Mucosa of stomach (tissue), 1 donor: Measurements from ENCODE around the gene LRRC1.

Experiments
- H3K27me3 ChIP-seq: one replicate; pipeline ENCODE4 v1.7.0; 2013; ENCODE audit warnings: mild to moderate bottlenecking, low read length; ENCODE audit not compliant: control insufficient read depth, insufficient read depth
- H3K36me3 ChIP-seq: one replicate; pipeline ENCODE4 v1.7.0; 2013; ENCODE audit warnings: low read length; ENCODE audit not compliant: control insufficient read depth, insufficient read depth
- H3K4me1 ChIP-seq: one replicate; pipeline ENCODE4 v1.7.0; 2013; ENCODE audit warnings: mild to moderate bottlenecking, low read length; ENCODE audit not compliant: control insufficient read depth, insufficient read depth
- H3K4me3 ChIP-seq: one replicate; pipeline ENCODE4 v1.7.0; 2013; ENCODE audit warnings: low read length
- H3K9ac ChIP-seq: one replicate; pipeline ENCODE4 v1.7.0; 2013; ENCODE audit warnings: mild to moderate bottlenecking, low read length, moderate library complexity
- H3K9me3 ChIP-seq: one replicate; pipeline ENCODE4 v1.7.0; 2013; ENCODE audit warnings: mild to moderate bottlenecking, low read length, moderate library complexity; ENCODE audit not compliant: control insufficient read depth
- donor health status: Pancreatic carcinoma.

The LRRC1 gene

DNA sequence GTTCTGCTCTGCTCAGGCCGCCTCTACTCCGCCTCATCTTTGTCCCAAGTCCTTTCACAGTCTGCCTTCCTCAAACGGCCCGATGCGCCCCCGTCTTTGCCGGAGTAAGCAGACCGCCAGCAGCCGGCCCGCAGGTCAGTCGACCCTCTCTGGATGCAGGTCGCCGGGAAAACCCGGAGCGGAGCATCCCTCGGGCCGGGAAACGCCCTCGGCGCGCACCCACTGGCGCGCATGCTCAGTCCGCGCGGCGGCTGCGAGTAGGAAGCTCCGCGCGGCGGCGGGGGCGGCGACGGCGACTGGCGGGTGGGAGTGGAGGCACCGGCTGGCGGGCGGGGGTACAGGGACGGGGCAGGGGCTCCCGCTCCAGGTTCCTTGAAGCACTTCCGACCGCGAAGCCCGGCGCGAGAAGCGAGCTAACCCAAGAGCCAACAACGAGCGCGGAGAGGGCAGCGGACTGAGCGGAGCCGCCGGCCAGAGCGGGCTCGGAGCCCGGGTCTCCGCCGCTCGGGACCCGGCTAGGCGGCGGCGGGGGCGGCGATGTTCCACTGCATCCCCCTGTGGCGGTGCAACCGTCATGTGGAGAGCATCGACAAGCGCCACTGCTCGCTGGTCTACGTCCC lies at the start of gene LRRC1:
Gene LRRC1, plus strand, starts transcription at position 286 of the 620 bp plus-strand sequence. Its CDS starts 252 bp downstream, at position 538.
- no peaks in the 10 kb centered on the region for H3K27me3 ChIP-seq
- H3K9ac ChIP-seq = peak within 1 kb of the TSS; percentile 81
- peaks cover 17% of the 10 kb centered on the region for H3K4me1 ChIP-seq
- H3K36me3 ChIP-seq = no peaks in the 10 kb centered on the region
- peak within 1 kb of the TSS; percentile 74 for H3K4me3 ChIP-seq
- no peaks in the 10 kb centered on the region for H3K9me3 ChIP-seq

DNA sequence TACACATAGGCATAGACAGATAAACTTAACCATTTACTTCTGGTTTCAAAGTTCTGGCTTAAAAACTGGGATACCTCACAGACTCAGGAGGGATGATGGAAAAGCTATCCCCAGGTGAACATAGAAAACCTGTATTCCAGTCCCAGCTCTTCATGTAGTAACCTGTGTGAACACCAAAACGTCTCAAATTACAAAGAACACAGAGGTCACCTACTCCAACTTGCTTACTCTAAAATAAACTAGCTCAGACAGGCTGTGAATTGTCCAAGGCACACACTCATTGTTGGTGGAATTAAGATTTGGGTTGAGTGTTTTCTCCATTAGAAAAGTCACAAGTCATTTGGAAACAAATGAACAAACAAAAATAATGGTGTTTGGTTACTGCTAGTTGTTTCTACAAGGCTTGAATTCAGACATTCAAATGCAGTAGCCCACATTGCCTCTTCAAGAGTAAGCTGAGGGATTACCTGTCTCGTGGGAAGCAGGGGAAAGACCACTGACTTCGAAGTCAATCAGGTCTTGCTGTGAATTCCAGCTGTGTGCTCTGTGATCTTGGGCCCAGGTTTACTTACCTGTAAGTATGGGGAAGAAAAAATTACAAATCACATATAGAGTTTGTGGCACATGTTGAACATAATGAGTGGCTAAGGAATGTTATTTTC lies 48.2 kb upstream of the LRRC1 start:
- H3K4me1 ChIP-seq = no peaks in the 10 kb centered on the region
- no peaks in the 10 kb centered on the region for H3K36me3 ChIP-seq
- H3K9me3 ChIP-seq = no peaks in the 10 kb centered on the region
- H3K4me3 ChIP-seq = no peak overlapping the region
- H3K9ac ChIP-seq = no peak overlapping the region
- H3K27me3 ChIP-seq = no peaks in the 10 kb centered on the region

DNA sequence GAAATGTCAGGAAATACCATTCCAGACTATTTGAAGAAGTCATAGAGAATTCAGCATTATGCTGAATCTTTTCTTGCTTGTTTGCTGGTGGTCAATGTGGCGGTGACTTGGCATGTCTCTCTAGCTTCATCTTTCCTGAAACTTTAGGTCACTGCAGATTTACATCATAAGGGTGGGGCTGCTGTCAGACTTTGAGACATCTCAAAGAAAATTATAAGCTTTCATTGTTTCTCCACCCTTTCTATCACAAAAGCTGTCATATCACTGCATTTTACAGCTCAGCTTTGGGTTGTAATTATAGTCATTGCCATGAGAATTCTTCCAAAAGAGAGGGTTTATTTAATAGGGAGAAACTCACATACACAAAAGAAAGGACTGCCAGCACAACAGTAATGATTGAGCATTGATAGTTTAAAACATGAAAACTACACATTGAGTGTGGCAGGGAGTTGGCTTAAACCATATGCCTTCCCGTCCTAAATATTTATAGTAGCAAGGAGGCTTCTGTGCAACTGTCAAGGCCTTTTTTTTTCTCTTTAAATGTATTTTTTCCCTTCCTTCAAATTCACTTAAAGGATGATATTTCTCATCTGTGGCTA lies 44.7 kb upstream of the LRRC1 start:
- H3K4me3 ChIP-seq = no peak overlapping the region
- H3K9ac ChIP-seq = no peak overlapping the region
- H3K9me3 ChIP-seq = no peaks in the 10 kb centered on the region
- H3K36me3 ChIP-seq = no peaks in the 10 kb centered on the region
- no peaks in the 10 kb centered on the region for H3K4me1 ChIP-seq
- no peaks in the 10 kb centered on the region for H3K27me3 ChIP-seq

DNA sequence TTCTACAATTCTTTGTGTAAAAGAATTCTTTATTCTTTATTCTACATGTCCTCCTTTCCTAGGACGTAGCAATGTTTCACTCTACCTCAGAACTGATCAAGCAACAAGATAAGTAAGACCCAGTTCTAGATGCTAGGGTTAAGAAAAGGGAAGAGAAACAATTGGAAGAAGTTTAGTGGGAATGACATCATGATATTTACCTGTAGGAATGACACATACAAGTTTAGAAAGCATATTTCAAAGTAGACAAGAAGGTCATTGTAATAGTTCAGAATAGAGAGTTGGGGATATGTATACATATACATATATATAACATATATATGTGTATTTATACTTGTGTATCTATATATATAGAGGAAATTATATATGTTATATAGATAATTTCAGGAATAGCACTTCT lies 43.4 kb upstream of the LRRC1 start:
- Histone ChIP-seq H3K4me1 (no peaks in the 10 kb centered on the region), H3K27me3 (no peaks in the 10 kb centered on the region), H3K9me3 (no peaks in the 10 kb centered on the region), H3K4me3 (no peak overlapping the region), H3K36me3 (no peaks in the 10 kb centered on the region), H3K9ac (no peak overlapping the region)

DNA sequence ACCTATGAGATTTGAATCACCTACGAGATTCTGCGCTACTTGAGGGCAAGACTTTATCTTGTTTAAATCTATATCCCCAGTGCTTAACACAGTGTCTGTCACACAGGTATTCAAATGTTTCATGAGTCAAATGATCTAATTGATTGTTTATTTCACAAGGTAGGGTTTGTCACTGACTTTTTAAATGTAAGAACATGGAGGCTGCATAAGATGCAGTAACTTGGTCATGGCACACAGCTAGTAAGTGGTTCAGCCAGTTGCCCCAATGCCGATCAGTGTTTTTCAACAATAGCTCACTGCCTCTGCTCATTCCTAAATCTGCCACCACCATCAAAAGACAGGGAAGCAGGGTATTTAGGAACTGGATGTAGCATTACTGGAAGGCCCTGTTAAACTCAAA lies 42.4 kb upstream of the LRRC1 start:
- Histone ChIP-seq H3K4me1 (no peaks in the 10 kb centered on the region), H3K36me3 (no peaks in the 10 kb centered on the region), H3K27me3 (no peaks in the 10 kb centered on the region), H3K9me3 (no peaks in the 10 kb centered on the region), H3K4me3 (no peak overlapping the region), H3K9ac (no peak overlapping the region)

DNA sequence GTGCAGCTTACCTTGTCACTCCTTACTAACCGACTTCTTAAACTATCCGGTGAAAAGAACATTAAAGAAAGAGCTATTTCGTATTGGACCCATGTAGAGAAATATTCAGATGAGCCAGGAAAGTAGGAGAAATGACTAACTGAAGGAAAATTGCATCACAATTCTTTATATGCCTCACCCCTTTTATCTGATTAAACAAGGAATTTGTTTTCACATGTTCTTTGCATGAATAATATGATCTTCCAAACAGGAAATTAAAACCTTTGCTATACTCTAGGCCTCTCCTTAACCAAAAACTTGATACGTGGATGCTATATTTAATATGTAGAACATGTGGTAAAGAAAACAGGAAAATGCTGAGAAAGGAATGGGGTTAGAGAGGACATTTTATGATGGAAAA lies 41.9 kb upstream of the LRRC1 start:
- Histone ChIP-seq H3K9ac (no peak overlapping the region), H3K4me3 (no peak overlapping the region), H3K9me3 (no peaks in the 10 kb centered on the region), H3K36me3 (no peaks in the 10 kb centered on the region), H3K4me1 (no peaks in the 10 kb centered on the region), H3K27me3 (no peaks in the 10 kb centered on the region)

DNA sequence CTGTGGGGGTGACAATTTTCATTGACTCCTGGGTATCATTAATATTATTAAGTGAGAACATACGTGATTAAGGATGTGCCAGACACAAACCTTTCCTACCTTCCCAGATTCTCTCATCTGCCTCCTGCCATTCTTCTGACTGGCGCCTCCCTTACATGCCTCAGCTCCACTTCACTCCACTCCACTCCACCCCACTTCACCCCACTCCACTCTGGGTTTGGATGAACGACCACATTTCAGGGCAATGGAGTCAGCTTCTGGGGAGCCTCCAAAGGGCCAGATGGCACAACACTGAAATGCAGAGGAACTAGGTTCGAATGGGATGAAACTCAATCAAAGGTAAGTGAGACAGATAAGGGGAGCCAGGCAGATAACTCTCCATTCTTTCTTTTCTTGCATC lies 40.5 kb upstream of the LRRC1 start:
- no peaks in the 10 kb centered on the region for H3K4me1 ChIP-seq
- no peaks in the 10 kb centered on the region for H3K9me3 ChIP-seq

DNA sequence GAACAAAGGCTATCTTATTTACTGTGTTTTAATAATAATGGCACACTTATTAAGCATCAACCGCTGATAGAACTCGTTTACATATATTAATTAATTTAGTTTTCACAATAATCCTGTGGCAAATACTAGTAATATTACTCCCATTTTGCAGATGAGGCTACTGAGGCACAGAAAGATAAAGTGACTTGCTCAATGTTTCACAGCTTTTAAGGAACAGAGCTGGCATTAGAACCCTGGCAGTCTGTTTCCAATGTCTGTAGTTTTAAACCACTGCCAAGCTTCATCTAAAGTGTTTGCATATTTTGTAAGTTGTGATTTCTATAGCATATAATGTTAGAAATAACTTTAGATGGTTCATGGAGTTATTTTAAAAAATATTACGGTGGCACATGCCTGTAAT lies 38.4 kb upstream of the LRRC1 start:
- no peaks in the 10 kb centered on the region for H3K4me1 ChIP-seq
- H3K9me3 ChIP-seq = no peaks in the 10 kb centered on the region
- no peaks in the 10 kb centered on the region for H3K27me3 ChIP-seq
- H3K36me3 ChIP-seq = no peaks in the 10 kb centered on the region
- no peak overlapping the region for H3K4me3 ChIP-seq
- H3K9ac ChIP-seq = no peak overlapping the region

More for the DNA sequence above, 40.5 kb upstream of the LRRC1 start:
- Histone ChIP-seq H3K36me3 (no peaks in the 10 kb centered on the region), H3K4me3 (no peak overlapping the region), H3K9ac (no peak overlapping the region), H3K27me3 (no peaks in the 10 kb centered on the region)

DNA sequence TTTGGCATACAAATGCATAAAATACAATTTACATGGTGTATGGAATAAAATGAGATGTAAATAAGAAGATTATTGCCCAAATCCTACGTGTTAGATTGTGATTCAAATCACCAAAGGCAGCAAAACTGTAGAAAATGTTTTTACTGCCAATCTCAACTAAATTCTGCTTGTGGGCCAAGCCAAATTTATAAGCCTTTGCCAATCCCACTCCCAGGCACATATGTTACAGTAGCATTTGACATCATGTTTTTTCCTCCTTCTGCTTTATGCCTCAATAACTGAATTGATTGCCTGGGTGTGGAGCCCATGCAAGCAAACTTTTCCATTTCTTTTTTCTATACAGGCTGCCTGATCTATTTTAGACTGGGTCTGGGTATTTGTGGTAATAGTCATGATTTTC lies 36.3 kb upstream of the LRRC1 start:
- Histone ChIP-seq H3K36me3 (no peaks in the 10 kb centered on the region), H3K27me3 (no peaks in the 10 kb centered on the region), H3K4me1 (no peaks in the 10 kb centered on the region), H3K4me3 (no peak overlapping the region), H3K9ac (no peak overlapping the region), H3K9me3 (no peaks in the 10 kb centered on the region)

DNA sequence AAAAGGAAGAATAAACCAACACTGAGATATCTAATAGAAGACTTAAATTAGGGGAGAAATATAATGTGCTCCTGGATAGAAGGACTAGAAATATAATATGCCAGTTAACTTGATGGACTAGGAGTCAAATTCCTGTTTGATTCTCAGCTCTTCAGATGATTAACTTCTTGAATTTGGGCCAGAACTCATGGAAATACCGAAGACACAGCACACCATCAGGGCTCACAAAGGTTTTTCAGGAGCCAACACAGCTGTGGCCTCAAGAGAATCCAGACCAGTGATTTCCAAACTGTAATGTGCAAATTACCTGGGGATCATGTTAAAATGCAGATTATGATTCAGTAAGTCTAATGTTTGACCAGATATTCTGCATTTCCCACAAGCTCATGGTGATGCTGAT lies 33.8 kb upstream of the LRRC1 start:
- Histone ChIP-seq H3K36me3 (no peaks in the 10 kb centered on the region), H3K9me3 (no peaks in the 10 kb centered on the region), H3K9ac (no peak overlapping the region), H3K27me3 (no peaks in the 10 kb centered on the region), H3K4me1 (no peaks in the 10 kb centered on the region), H3K4me3 (no peak overlapping the region)

DNA sequence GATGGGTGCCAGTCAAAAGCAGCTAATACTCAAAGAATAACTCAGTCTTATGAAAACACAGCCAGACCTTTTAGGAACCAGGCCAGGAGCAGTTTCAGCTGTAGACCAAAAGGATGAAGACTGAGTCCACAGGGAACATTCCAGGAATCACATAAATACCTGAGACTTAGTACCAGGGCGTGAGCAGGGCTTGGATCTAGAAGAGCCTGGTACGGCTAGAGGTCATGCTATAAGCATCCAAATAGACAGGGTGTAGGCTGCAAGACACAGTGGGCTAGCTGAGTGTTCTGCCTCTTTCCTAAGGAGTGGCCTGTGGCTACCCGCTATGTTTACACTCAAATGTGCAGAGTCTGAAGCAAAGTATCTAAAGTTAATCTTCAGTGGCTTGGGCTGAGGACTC lies 29.5 kb upstream of the LRRC1 start:
- Histone ChIP-seq H3K9me3 (no peaks in the 10 kb centered on the region), H3K4me3 (no peak overlapping the region), H3K36me3 (no peaks in the 10 kb centered on the region), H3K27me3 (no peaks in the 10 kb centered on the region), H3K4me1 (no peaks in the 10 kb centered on the region), H3K9ac (no peak overlapping the region)

DNA sequence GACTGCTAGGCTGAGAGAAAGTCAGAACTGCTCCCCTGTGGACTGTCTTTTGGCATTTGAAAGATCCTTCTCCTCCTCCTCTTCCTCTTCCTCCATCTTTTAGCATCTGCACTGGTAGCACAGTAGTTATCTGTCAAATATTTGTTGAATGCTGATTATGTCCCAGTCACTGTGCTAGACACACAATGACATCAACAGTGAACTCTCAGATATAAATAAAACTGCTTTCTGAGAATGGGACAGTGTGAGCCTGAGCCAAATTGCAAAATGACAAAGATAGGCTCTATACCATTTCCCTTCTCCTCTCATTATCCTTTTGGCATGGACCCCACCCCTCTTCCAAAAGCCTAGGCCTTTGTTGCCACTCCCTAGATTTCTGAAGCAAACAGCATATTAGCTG lies 27.9 kb upstream of the LRRC1 start:
- no peaks in the 10 kb centered on the region for H3K27me3 ChIP-seq
- H3K9me3 ChIP-seq = no peaks in the 10 kb centered on the region
- H3K4me3 ChIP-seq = no peak overlapping the region
- H3K9ac ChIP-seq = no peak overlapping the region
- H3K4me1 ChIP-seq = peaks cover 4% of the 10 kb centered on the region
- no peaks in the 10 kb centered on the region for H3K36me3 ChIP-seq
